ENCODE results near the gene CCDC192.

CCDC192 gene

GRCh38 chr5:127951791-127952190, 248.6 kb downstream of the CCDC192 start:
- DNase-seq (ENCODE audit: low spot score) = no peak

DNA sequence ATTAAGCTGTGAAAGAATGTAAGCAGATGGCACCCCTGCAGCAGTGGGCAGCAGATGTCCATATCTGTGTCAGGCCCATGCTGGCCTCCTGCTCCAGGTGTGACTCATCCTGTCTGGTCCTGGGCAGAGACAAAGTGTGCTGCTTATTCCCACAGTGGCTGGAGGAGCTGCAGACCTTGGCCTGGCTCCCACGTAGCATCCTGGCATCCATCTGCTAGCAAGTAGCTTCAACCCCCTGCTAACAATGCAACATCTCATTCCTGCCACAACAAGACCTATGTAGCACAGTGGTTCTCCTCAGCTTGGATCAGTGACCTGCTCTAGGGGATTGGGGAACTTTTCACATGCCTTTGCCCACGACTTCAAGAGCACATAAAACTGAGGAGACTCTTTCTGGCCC, 254.0 kb downstream of the CCDC192 start:
- no peak for DNase-seq (ENCODE audit: low spot score)

- no peak for DNase-seq (ENCODE audit: low spot score)
Observed at GRCh38 chr5:127957701-127958239, 254.6 kb downstream of the CCDC192 start.

DNA sequence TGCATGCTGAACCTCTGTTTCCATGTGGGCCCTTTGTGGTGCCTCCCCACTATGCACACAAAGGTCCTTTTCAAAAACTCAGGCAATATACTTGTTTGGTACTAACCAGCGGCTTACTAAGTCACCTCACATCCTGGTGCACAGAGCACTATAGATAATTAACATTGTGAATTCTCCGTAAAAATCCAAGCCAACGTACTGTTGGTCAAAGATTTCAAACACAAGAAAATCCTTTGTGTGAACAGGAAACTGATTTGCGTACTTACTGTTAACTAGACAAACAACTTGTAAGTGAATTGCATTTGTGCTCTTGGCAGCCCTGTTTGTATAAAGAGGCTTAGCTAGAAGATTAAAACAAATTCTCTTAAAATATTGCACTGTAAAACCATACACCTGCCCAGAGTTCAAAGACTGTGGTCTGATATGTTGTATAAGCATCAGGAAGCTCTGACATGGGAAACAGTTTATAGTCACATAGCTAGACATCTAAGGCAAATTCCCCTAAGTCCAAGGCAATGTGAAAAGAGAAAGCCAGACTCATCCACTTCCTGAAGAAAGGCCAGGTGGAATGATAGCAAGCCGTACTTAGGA, 255.3 kb downstream of the CCDC192 start:
- DNase-seq (ENCODE audit: low spot score) = no peak

DNA sequence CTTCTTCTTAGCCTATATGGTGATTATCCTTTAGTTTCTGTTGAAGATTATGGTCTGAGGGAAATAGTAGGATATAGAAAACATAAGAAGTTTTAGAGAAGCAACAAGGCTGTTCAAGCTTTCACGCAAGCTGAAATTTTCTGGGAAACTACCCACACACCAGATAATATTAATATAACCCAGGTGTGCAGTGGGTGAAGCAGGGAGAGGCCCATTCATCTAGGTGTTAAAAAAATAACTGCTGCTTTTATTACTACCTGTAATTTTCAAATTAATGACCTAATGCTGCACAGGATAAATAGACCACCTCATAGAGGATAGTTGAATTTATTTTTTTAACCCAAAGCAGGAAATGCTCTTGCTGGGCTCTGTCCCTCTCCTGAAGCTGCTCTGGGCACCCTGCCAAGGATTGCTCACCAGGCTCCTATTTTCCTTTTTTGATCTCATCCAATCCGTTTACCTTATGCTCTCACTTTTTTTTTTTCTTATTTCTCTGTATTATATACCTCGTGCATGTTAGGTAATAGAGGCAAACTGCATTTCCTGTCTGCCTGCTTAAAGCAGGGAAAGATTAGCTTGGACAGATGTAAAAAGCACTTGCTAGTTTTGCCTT, 256.1 kb downstream of the CCDC192 start:
- DNase-seq (ENCODE audit: low spot score) = no peak

DNA sequence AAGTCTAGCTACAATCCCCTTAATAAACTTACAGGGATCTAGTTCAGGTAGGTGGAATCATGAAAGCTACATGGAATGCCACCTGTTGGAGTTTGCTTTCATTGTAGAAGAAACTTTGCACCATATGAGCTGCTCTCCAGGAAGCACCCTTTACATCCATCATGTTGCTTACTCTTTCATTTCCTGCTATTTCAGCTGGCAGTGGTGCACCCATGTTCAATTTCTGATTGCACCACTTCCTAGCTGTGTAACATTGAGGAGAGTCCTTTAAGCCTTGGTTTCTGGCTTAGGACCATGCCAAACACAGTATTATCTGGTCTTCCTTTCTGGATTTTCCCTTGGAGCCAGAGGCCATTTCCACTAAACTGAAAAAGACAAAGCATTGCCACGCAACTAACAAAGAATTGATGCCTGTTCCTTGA, 257.1 kb downstream of the CCDC192 start:
- no peak for DNase-seq (ENCODE audit: low spot score)

GRCh38 chr5:127961006-127961762, 258.0 kb downstream of the CCDC192 start:
- DNase-seq (ENCODE audit: low spot score) = no peak

DNA sequence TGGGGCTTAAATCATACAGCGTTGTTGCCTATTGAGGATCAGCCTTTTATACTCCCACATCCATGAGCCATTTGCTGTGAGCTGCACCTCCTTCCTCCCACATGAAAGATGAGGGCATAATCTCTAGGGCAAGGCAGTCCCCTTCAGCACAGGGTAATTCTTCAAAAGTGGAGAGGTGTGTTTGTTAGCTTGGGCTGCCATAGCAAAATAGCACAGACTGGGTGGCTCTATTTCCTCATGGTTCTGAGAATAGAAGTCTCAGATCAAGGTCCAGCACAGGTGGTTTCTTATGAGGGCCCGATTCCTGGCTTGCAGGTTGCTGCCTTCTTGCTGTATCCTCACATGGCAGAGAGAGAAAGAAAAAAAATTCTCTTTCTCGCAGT, 258.6 kb downstream of the CCDC192 start:
- no peak for DNase-seq (ENCODE audit: low spot score)

DNA sequence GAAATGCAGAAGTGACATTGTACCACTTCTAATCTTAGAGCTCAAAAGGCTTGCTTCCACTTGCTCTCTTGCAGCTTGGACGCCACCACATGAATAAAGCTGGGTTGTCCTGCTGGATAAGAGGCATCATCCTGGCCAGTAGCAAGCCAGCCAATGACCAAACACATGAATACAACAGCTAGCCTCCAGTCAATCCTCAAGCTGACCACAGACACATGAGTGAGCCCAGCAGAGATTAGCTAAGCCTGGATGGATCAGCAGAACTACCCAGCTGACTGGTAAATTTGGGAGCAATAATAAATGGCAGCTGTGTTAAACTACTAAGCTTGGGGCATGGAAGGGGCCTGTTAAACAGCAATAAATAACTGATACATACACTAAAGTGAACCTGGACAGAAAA, 259.3 kb downstream of the CCDC192 start:
- no peak for DNase-seq (ENCODE audit: low spot score)

DNA sequence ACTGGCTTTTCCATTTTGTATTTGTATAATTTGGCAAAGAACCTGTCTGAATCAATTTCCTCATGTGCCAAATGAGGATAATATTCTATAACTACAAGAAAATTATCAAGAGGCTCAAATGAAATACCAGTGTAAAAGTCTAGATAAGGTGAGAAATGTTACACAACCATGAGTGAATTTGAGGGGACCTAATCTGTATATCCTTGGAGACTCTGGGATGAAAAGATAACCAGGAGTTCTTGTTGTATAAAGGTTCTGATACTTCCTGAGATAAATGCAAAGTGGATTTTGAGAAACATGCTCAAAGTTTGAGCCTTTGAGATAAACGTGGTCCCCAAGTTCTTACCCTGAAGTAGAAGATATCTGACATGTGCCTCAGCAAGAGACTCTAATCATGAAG, 260.0 kb downstream of the CCDC192 start:
- DNase-seq (ENCODE audit: low spot score) = no peak

DNA sequence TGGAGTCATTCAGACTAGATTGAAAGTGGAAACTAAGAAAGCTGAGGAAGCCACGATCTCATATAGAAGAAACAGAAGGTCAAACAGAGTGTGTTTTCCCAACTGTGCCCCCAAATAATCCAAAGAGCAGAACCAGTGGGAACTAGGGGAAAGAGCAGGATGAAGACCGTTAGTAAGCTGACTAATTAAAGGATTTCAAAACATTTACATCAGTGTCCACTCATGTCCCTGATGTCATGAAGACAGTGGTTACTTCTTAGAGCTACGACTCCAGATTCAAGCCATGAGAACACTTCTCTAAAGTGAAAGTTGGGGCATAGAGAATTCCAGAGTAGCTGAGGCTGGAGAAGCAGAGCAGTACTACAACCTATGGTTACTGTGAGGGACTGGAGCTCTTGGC, 260.7 kb downstream of the CCDC192 start:
- DNase-seq (ENCODE audit: low spot score) = no peak

- DNase-seq (ENCODE audit: low spot score) = no peak
Observed at GRCh38 chr5:127967323-127967982, 264.3 kb downstream of the CCDC192 start.

DNA sequence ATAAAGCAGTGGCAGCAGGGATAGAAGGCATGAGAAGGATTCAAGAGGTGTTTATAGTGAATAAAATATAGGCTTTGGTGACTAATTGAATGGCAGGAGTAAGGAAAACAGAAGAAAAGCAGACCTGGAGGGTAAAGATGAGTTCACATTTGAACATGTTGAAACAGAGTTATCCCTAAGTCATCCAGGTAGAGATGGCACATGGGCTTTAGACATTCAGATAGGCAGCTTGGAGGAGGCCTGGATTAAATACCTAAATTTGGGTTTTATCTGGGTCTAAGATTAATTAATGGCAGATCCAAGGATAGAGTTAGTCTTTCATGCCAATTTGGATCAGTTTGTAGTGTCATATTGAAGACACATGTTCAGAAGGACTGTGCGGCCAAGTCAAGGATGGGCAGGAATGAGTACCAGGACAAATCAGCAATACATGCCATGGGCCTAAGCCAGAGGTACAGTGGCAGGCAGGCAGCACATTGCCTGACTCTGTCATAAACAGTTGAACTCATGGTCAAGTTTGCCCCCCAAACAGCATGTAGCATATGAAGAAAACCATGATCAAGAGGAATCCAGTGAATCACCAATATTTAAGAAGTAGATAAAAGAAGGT, 264.9 kb downstream of the CCDC192 start:
- DNase-seq (ENCODE audit: low spot score) = no peak

DNA sequence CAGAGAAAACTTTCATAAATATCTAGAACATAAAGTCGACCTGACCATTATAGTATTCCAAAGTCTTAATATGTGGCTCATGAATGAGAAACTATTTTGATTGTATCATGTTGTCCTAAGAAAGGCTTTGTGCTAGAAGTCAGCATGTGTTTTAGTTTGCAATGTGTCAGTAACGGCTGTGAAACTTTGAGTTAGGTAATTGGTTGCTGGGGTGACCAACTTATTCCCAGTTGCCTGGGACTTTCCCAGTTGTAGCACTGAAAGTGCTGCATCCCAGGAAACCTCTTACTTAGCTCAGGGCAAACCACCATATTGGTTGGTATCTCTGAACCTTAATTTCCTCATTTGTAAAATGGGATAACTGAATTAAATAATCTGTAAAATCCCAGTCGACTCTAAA, 265.8 kb downstream of the CCDC192 start:
- no peak for DNase-seq (ENCODE audit: low spot score)

GRCh38 chr5:127969651-127970050, 266.5 kb downstream of the CCDC192 start:
- no peak for DNase-seq (ENCODE audit: low spot score)

DNA sequence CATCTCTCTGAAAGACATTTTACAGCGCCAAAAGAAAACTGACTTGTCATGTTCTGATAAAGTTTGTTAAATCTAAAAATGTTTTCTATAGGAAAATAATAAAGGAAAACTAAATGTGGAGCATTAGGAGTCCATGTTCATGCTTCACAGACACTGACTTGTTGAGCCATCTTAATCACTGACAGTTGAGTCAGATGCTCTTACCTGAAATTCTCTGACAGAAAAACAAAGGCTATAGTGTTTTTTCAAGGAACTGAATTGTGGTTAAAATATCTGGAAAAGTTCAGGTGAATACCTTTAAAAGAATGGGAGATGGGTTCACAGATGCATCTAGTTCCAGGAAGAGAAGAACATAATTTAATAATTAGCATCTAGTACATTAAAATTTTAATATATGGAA, 266.9 kb downstream of the CCDC192 start:
- no peak for DNase-seq (ENCODE audit: low spot score)

DNA sequence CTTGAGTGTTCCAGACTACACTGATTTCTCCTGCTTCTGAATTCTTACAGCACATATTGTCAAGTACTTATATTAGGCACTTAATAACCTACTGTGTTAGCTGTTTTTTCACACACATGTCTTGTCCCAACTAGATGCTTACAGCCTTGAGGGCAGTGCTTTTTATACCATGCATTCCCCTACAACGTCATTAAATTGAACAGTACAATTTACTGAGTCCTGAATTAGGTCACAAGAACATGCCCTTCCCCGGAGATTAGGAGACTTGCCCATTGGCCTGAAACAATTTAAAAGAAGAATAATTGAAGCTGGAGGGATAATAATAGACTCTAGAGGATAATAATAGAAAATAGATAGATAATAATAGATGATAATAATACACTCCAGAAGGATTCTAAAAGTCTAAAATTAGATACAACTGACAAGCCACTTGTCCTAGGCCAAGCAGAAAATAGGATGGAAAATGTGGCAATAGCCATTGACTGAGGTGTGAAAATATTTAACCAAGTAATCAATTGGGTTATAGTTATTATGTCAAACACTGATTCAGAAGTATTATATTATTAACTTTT, 267.7 kb downstream of the CCDC192 start:
- no peak for DNase-seq (ENCODE audit: low spot score)

GRCh38 chr5:127975961-127976360, 272.8 kb downstream of the CCDC192 start:
- no peak for DNase-seq (ENCODE audit: low spot score)

DNA sequence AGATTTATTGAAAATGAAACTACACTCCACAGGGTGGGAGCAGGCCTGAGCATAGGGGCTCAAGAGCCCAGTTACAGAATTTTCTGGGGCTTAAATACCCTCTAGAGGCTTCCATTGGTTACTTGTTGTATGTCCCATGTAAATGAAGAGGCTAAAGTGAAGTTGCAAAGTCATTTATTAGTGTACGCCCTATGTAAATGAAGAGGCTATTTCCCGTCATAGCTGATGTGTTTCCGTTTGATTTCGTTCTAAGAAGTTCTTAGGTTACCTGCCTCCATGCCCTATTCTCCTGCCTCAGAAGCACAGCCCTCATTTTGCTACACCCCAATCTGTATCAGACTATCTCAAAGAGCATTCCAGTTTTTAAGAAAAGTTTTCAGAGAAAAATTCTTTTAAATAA, 273.3 kb downstream of the CCDC192 start:
- no peak for DNase-seq (ENCODE audit: low spot score)

- no peak for DNase-seq (ENCODE audit: low spot score)
Observed at GRCh38 chr5:127976991-127977717, 274.0 kb downstream of the CCDC192 start.

All from SK-N-DZ (cell line).